NCI-H526 (cell line): ENCODE data around the gene PLCB4.
A peak's percentile ranks its signal among the peaks of the same experiment; 100 is the strongest.

Experiments
- DNase-seq, 2 experiments: peaks; one replicate each; lab custom pipeline; 2025; lab: John Stamatoyannopoulos, UW

Gene PLCB4

GRCh38 chr20:9061434-9061833 lies 7.5 kb upstream of the PLCB4 start:
- DNase-seq, result no peak

GRCh38 chr20:9062066-9062465 lies 6.8 kb upstream of the PLCB4 start:
- DNase-seq, result no peak

DNA sequence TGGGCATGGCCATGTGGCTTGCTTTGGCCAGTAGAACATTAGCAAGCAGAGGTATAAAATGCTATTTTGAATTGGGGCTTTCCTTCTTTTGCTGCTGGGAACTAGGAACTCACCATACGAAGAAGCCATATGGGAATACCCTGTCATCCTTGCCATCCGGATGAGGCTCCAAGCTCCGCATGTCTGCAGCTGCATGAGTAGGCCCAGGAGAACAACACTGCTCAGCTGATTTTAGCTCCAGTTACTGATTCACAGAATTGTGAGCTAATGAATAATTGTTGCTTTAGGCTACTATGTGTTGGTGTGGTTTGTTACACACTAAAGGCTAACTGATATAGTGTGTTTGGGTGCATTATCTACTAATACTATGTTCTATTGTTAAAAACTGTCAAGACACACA lies 2.7 kb upstream of the PLCB4 start:
- no peak for DNase-seq

DNA sequence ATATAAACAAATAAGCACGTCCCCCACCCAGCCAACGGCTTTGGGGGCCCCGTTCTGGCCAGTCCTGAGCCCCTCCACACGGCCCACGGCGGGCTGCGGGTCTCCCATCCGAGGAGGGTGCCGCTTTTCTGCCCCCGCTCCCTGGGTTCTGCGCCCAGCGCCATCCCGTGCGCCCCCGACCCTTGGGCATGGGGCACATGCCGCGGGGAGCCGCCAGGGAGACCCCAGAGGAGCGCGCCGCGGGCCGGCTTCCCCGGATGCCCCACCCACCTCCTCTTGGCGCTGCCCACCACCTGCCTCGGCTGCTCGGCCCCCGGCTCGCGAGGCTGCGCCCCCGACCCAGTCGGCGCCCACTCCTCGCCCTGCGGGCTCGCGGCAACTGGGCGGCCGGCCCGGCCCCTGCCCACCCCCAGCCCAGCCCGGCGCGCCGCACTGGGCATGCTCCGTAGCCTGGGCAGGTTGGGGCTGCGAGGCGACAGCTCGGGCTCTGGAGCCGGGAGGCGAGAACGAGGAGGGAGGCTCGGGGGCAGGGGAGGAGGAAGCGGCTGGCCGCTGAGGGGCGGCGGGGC lies 570 bp upstream of the PLCB4 start:
- DNase-seq, result peak; percentile 45 to 90

GRCh38 chr20:9070304-9070703 lies 1.4 kb downstream of the PLCB4 start:
- DNase-seq, result no peak

- DNase-seq, result no peak
These were observed 3.3 kb downstream of the PLCB4 start for GRCh38 chr20:9071976-9072726.

DNA sequence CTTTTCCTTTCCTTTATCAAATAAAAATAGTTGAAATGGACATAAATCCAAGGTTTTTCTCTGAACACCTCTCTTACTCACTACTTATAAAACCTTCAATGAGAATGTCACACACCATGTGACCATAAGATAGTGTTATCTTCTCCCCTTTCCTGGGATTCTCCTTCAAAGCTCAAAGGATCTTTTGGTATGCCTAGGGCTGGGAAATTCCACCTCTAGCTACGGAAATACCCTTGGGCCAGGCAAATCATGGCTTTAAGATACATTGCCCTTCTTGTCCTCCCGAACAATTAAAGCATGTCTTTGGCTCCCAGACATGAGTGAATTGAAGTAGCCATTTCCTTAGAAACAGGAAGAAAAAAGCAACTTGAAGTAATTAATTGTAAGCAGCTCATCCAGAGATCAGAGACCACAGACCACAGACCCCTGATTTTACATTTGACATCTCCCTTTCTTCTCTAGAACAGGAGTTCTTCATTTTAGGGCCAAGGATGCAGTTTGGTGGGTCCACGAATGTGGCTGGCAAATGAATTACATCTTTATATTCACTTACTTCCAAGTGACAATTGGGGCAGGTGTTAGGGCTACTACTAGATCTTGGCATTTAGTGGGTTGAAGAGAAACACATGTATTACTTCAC lies 4.1 kb downstream of the PLCB4 start:
- DNase-seq, result no peak

DNA sequence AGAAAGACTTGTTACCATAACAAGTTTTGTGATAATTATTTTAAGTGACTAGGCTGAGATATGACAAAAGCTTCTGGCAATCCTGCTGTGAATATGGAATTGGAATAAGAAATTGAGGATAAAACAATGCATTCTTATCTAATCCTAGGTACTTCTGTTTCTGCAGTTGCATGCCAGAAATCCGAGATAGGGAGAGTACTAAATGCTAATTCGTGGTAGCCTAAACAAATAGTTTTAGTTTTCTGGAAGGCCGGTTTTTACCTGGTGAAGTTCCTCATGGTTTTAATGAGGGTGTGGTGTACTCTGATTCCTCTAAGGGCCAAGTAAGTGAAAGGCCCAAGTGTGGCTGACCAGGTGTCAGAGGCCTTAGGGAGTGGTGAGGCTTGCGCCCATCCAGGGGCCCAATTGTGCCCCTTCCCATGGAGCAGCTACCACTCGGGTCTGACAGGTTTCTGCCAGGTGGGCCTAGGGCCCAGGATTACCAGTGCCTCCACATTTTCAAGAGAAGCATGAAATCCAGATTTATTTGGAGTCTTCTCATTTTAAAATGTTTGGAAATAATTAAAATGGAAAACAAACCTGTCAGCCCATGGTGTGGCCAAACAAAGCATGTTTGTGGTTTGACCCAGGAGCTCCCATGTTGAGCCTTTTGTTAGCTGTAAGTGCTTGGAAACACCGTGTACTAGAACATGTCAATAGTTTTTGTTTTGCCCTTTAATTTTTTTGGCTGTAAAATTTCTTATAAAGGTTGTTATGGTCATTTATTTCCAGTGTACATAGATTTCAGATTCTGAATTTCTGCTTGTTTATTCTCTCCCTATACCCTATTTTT lies 6.6 kb downstream of the PLCB4 start:
- peak; percentile 54 to 71 for DNase-seq

- no peak for DNase-seq
These were observed 7.6 kb downstream of the PLCB4 start for GRCh38 chr20:9076440-9076839.

DNA sequence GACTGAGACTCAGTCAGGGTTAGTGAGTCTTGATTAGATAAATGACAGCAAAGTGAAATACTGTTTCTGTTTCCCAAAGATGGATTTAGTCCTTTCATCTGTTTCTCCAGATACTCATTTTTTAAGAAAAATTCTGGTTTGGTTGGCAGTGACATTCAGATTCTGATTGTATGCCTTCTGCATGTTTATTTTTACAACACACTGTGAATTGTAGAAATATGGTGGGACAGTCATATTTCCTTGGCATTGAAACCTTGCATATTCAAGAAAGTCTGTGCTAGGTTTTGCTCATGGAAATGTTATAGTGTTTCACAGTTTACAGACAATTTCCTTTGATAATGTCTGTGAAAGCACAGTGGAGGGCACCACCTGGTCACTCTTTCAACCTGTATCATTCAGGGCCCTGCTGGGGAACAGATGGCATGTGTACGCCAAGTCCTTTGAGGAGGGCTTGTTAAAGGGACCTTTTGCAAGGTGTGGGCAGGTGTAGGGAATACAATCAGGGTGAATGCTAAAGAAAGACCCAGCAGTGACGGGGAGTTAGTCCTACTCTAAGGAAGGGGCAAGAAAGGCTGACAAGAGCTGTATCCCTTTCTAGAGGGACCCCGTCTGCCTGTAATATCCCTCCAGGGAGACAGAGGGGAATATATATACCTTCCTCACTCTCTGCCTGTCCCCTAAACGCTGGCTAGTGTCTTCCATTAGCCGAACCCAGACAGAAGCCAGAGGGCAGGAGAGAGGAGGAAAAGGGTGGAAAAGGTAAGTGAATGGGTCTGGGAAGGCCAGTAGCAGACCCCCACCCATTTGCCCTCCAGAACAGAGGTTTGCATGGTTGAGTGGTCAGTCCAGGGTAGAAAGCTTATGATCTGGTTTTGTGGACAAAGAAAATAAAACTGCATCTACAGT lies 10.2 kb downstream of the PLCB4 start:
- DNase-seq, result no peak

DNA sequence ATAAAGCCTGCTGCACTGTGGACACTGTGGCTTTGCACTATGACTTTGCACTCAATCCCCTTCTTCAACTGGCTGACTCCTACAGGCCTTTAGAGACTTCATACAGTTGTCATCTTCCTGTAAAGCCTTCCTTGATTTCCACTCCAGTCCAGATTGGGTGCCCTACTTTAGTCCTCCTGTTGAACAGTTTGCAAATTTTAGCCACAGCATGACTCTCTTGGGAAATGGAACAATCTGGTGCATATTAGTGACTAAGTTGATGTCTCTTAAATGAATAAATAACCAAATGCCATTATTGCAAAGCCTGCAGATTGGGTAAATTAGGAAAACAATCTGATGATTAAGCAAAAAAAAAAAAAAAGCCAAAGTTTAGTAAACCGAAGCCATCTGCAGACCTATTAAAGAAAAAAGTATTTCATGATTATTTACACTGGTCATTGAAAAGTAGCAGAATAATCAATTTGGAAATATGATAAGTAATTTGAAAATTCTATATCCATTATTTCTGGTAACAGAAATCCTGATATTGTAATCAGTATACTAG lies 12.6 kb downstream of the PLCB4 start:
- DNase-seq, result no peak

DNA sequence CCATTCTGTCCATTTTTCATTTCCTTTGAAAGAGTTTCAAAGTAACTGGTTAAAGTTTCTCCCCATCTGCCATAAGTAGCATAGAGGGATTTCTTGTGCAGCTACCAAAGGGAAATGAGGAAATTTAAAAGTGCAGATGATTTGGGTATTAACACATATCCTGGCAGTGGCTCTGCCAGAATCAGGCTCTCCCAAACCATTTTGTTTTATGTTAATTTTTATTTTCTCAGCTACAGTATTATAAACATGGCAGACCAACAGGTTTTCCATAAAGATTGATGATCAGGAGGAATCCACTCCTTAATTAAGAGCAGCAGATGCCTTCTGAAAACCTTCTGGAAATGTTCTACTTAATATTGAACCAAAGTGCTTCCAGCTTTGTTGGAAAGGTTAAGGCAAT lies 13.9 kb downstream of the PLCB4 start:
- DNase-seq, result no peak

DNA sequence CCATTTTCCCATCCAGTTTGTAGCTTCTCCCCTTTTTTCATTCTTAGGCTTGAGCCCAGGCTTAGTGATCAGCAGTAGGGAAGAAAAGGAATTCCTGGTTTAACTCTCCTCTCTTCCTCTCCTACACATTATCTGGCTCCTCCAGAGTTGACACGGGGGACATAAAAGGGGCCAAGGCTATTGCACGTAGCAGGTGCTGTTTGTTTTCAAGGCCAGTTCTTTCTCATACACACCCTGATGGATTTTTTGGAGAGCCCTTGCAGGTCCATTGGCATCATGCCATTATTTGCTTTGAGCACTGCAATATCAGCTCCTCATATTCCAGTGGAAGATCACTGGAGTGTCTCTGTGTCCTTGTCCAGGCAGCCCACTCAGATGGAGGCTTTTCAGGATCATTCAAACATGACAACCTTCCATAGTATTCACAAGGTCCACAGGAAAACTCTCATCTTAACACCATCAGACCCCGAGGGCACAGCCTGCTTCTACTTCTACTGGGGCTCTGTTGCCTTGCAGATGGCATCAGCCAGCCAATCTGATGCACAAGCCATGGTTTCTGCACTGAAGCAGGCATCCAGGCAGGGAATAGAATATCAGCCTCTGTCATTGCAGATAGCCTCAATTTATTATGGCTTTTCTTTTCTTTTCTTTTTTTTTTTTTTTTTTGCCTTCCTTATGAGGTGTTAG lies 18.8 kb downstream of the PLCB4 start:
- no peak for DNase-seq

- DNase-seq, result peak in 1 of 2 experiments; percentile 19
These were observed 19.7 kb downstream of the PLCB4 start for GRCh38 chr20:9088556-9088955.

DNA sequence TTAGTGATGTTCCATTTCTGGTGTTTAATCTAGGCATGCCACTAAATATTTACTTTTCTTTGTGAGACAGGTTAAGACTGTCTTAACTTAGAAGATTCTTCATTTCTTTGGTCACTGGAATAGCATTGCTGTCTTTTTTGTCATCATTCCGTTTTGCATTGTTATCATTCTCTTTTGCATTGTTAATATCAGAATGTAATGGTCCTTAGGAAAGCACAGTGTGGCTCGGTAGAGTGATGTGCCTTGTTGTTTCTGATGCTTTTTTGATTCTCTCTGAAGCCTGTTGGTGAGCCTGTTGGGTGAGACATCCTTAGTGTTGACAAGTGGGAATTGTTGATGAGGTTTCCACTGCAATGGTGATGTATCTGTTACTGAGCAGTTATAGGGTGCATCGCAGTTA lies 23.2 kb downstream of the PLCB4 start:
- DNase-seq, result peak in 1 of 2 experiments; percentile 9

DNA sequence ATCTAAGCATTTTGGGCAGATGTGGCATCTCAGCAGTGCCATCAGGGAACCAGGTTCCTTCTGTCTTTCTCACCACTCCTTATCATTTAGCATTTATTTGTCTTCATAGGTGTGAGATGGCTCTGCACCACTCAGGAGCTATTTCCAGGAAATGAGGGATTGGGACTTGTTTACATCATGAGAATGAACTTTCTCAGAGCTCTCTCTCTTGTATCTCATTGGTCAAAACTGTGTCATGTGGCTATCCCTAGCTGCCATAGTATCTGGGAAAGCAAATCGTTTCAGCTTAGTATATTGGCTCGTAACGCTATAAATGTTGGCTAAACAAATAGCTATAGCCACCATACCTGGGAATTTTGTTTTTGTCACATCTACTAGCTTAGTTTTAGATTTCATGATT lies 23.8 kb downstream of the PLCB4 start:
- DNase-seq, result no peak

DNA sequence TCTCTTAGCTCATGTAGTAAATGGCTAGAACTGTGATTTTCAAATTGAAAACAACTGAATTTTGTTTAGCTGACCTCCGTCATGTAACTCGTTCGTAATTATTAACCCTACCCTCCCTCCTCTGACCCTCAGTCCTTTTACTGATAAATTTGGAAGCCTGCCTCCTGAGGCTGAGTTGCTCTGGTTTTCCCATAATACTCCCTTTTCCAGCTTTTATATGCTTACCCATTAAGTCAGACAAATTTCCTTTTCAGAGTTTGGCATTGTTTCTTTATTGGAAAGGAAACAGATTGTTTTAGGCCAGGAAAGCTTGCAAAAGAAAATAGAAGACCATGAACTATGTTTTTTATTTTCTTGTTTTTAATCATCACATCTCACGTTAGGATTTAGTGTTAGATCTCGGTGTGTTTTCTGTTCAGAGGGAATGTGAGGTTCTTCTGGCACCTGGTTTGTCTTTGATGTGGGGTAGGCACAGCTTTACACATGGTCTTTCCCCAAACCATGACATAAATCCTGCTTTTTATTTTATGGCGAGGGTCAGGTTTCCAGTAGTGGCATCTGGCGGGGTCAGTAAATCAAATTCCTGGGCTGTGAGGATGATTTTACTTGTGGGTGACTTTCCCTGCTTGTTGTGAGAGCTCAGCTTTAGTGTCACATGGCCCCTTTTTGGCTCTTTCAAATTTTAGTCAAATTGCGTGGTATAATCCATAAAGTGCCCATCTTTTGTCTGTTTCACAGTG lies 24.5 kb downstream of the PLCB4 start:
- DNase-seq, result peak; percentile 37 to 56

- DNase-seq, result no peak
These were observed 30.5 kb downstream of the PLCB4 start for GRCh38 chr20:9099372-9099771.

DNA sequence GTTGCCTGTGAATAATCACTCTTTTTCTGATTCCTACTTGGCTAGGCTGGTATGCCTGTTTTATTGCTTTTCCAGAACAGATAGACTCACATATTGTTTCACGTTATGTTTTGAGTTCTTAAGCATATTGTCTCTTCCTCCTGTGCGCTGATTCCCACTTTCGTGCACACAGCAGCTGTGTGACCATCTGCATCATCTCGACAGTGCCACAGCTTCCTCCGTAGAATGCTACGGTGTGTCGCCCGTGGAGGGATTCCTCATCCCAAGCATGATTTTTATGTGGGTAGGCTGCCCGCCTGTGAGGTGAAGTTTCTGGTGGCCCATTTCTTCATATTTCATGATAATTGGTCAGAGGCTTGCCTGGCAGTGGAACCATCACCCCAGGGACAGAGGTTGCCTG lies 31.8 kb downstream of the PLCB4 start:
- DNase-seq, result no peak

DNA sequence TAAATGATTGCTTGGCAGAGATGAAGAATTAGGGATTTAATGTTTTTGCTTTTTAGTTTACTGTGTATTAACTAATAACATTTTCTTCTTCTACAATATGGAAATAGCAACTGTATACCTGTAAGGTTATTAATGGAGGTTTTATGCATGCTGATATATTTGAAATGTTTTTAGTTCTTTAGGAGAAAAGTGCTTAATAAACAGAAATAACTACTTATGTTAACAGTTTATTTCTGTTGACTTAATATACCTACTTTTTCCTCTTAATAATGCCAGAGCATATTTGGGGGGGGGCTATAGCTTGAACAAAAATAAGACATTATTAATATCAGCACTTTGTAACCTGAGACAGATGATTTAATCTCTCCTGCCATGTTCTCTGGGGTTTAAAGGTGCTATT lies 33.6 kb downstream of the PLCB4 start:
- DNase-seq, result no peak
